ENCODE measurements around the gene ALG2. TPM values are rescaled to one million over a fixed set of nuclear protein-coding genes. Genes with fewer than 3 reads are reported as not detected.

Gene ALG2
- total RNA-seq, 6 experiments from 2014 or later, result 26.2 to 32.6 (median 27.7) TPM

- peak; percentile 24 to 57 (median 56) for DNase-seq
- Histone ChIP-seq H3K9me3 (no peaks in the 10 kb centered on the region), H3K27me3 (no peaks in the 10 kb centered on the region), H3K36me3 (no peaks in the 10 kb centered on the region), H3K27ac (no peak overlapping the region), H3K4me1 (no peaks in the 10 kb centered on the region), H3K4me3 (no peak overlapping the region)
- 40% methylated on average over 5 of the region's 10 CpGs for WGBS (ENCODE audit: insufficient coverage, low coverage, low lambda C conversion rate, missing lambda C conversion rate)
- intact Hi-C loops (cut with DNase I), result no loop called here
- ATAC-seq, result peak; percentile 4 to 27 (median 23)
- TF ChIP-seq POLR2A (IDR thresholded peaks at IDR 0.05) (no peak), CTCF (IDR thresholded peaks at IDR 0.05) (no peak)
Observed at GRCh38 chr9:99184110-99184474, 37.6 kb downstream of the ALG2 start.

GRCh38 chr9:99183616-99184015 lies 38.1 kb downstream of the ALG2 start:
- H3K4me1 ChIP-seq, result no peaks in the 10 kb centered on the region
- 71% methylated on average over 2 of the region's 3 CpGs for WGBS (ENCODE audit: insufficient coverage, low coverage, low lambda C conversion rate, missing lambda C conversion rate)
- TF ChIP-seq CTCF (IDR thresholded peaks at IDR 0.05) (no peak), POLR2A (IDR thresholded peaks at IDR 0.05) (no peak)
- ATAC-seq (no peak), DNase-seq (no peak)
- no peaks in the 10 kb centered on the region for H3K36me3 ChIP-seq
- H3K27ac ChIP-seq, result no peak overlapping the region
- H3K27me3 ChIP-seq, result no peaks in the 10 kb centered on the region
- H3K9me3 ChIP-seq, result no peaks in the 10 kb centered on the region
- no peak overlapping the region for H3K4me3 ChIP-seq
- intact Hi-C loops (cut with DNase I), result no loop called here

DNA sequence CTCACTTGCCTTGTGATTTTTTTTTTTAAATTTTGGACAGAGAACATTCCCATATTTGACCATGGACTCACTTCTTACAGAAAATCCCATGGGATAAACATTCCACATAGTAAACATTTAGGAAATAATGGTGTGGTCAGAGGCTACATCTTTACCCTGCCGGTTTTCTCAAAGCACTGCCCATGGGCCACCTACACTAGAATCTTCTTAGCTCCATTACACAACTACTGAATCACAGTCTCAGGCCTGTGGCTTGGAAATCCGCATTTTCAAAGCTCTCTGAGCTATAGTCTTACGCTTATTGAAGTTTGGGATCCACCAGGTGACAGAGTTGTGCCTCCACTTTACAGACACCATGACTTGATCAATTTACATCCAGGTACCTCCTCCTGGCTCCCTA lies 39.4 kb downstream of the ALG2 start:
- H3K36me3 ChIP-seq, result no peaks in the 10 kb centered on the region
- DNase-seq (no peak), ATAC-seq (no peak)
- H3K4me3 ChIP-seq, result no peak overlapping the region
- no peaks in the 10 kb centered on the region for H3K9me3 ChIP-seq
- H3K27ac ChIP-seq, result no peak overlapping the region
- intact Hi-C loops (cut with DNase I), result no loop called here
- H3K4me1 ChIP-seq, result no peaks in the 10 kb centered on the region
- no peaks in the 10 kb centered on the region for H3K27me3 ChIP-seq
- WGBS (ENCODE audit: insufficient coverage, low coverage, low lambda C conversion rate, missing lambda C conversion rate), result 56% methylated on average over 3 of the region's 3 CpGs
- no peak for TF ChIP-seq POLR2A (IDR thresholded peaks at IDR 0.05)
- no peak for TF ChIP-seq CTCF (IDR thresholded peaks at IDR 0.05)

GRCh38 chr9:99181621-99182020 lies 40.1 kb downstream of the ALG2 start:
- H3K4me1 ChIP-seq, result no peaks in the 10 kb centered on the region
- no peaks in the 10 kb centered on the region for H3K36me3 ChIP-seq
- TF ChIP-seq POLR2A (IDR thresholded peaks at IDR 0.05) (no peak), CTCF (IDR thresholded peaks at IDR 0.05) (no peak)
- ATAC-seq (no peak), DNase-seq (no peak)
- 42% methylated on average over 4 of the region's 4 CpGs for WGBS (ENCODE audit: insufficient coverage, low coverage, low lambda C conversion rate, missing lambda C conversion rate)
- H3K4me3 ChIP-seq, result no peak overlapping the region
- no peak overlapping the region for H3K27ac ChIP-seq
- intact Hi-C loops (cut with DNase I), result no loop called here
- no peaks in the 10 kb centered on the region for H3K9me3 ChIP-seq
- H3K27me3 ChIP-seq, result no peaks in the 10 kb centered on the region

- intact Hi-C loops (cut with DNase I), result no loop called here
- H3K4me1 ChIP-seq, result no peaks in the 10 kb centered on the region
- no peak overlapping the region for H3K27ac ChIP-seq
- H3K27me3 ChIP-seq, result no peaks in the 10 kb centered on the region
- H3K4me3 ChIP-seq, result no peak overlapping the region
- H3K9me3 ChIP-seq, result no peaks in the 10 kb centered on the region
- no peaks in the 10 kb centered on the region for H3K36me3 ChIP-seq
- TF ChIP-seq POLR2A (IDR thresholded peaks at IDR 0.05) (no peak), CTCF (IDR thresholded peaks at IDR 0.05) (no peak)
- no peak for ATAC-seq
- DNase-seq, result no peak
- 50% methylated on average over 1 of the region's 2 CpGs for WGBS (ENCODE audit: insufficient coverage, low coverage, low lambda C conversion rate, missing lambda C conversion rate)
Observed at GRCh38 chr9:99181206-99181605, 40.5 kb downstream of the ALG2 start.
